NT2/D1 (cell line): ENCODE measurements around the gene MAP9.
A peak's percentile ranks its signal among the peaks of the same experiment; 100 is the strongest.
"Not testable (repeated sequence)": the region's sequence is repeated elsewhere in the genome, so short reads cannot be mapped to it uniquely, and the experiment has no call there.

Experiments
- DNase-seq: peaks from one replicate; pipeline ENCODE4 v3.0.0-alpha.2; 2011; ENCODE audit warnings: low read depth, low spot score
- H3K27me3 ChIP-seq: 2 replicates; pipeline ENCODE4 v1.6.0; 2011; ENCODE audit warnings: mild to moderate bottlenecking; ENCODE audit not compliant: insufficient read length, insufficient read depth
- H3K36me3 ChIP-seq: 2 replicates; pipeline ENCODE4 v1.6.1; 2011; ENCODE audit warnings: mild to moderate bottlenecking, low read length, mixed read lengths; ENCODE audit not compliant: insufficient read depth, insufficient read length
- H3K4me1 ChIP-seq: 2 replicates; pipeline ENCODE4 v1.5.1; 2011; ENCODE audit not compliant: insufficient read depth, insufficient read length
- H3K4me3 ChIP-seq: 2 replicates; pipeline ENCODE4 v1.5.1; 2011; ENCODE audit warnings: low read depth; ENCODE audit not compliant: insufficient read length
- H3K9ac ChIP-seq: 2 replicates; pipeline ENCODE4 v1.6.0; 2011; ENCODE audit warnings: low read depth; ENCODE audit not compliant: insufficient read length
- H3K9me3 ChIP-seq: 2 replicates; pipeline ENCODE4 v1.5.1; 2011; ENCODE audit warnings: mild to moderate bottlenecking, low read length; ENCODE audit not compliant: insufficient read depth
- SUZ12 ChIP-seq: IDR thresholded peaks from 2 replicates; pipeline ENCODE4 v1.6.1; 2011; ENCODE audit not compliant: insufficient read length, insufficient read depth; ENCODE audit errors: extremely low read depth
- YY1 ChIP-seq: IDR thresholded peaks from 2 replicates; pipeline ENCODE4 v1.6.1; 2011; ENCODE audit not compliant: insufficient read length, insufficient read depth
- ZNF274 ChIP-seq: IDR thresholded peaks from 2 replicates; pipeline ENCODE4 v1.6.1; 2011; ENCODE audit warnings: mild to moderate bottlenecking, low read depth, low read length

MAP9 gene

DNA sequence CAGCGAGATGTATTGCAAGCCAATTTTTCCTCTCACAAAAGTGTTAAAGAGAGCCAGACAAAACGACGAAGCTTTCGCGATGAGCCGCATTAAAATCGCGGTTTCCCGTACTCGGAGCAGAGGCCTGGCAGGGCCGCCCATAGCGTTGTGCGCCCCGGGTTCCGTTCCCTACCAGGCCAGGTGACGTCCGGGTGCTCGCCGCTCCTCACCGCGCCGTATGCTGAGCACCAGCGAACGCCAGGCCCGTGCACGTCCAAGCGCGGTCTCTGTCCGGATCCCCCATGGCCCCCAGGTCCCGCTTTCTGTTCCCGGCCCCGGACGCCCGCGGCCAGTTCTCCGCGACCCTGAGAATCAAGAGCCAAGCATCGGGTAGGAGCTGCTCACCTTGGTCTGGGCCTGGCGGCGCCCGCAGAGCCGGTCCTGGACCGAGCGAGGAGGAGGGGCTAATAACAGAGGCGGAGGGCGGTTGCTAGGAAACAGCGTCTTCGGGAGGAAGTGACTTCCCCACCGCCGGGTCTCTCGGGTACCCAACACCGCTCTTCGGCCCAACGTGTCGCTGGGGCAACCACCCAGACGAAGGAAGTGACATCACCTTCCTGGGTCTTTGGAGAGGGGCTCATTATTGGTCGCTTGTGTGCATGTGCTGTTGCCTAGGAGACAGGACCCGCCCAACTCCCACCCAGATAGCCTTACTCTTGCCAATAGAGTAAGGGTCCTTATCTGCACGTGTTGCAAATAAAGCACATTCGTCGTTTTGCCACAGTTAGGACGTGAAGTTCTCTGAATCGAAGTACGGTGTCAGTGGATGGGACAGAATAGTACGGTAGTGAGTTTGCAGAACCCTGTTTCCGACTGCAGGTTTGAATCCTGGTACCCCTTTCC lies at the start of gene MAP9:
Gene MAP9 (minus strand): TSS at position 579 of the 882 bp plus-strand sequence. CDS start 1,115 bp downstream, outside the sequence.
- Histone ChIP-seq H3K9me3 (no peaks in the 10 kb centered on the region; the same call in 1 of the 2 replicates), H3K36me3 (peaks cover 4% of the 10 kb centered on the region), H3K4me3 (peak within 1 kb of the TSS; percentile 73), H3K9ac (peak within 1 kb of the TSS; percentile 70), H3K4me1 (no peaks in the 10 kb centered on the region), H3K27me3 (no peaks in the 10 kb centered on the region)
- TF ChIP-seq ZNF274 (no peak), YY1 (no peak), SUZ12 (no peak)
- peak; percentile 89 for DNase-seq

DNA sequence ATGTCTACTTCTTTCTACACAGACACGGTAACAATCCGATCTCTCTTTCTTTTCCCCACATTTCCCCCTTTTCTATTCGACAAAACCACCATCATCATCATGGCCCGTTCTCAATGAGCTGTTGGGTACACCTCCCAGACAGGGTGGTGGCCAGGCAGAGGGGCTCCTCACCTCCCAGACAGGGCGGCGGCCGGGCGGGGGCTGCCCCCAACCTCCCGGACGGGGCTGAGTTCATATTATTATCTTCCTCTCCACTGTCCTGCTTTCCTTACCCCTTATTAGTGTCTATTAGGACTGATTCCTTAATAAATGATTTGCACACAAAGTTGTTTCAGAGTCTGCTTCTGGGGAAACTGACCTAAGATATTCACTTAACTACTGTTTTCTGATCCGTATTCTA lies 48.0 kb upstream of the MAP9 start:
- not testable (repeated sequence) for H3K9ac ChIP-seq, H3K36me3 ChIP-seq, H3K27me3 ChIP-seq, H3K4me3 ChIP-seq, DNase-seq, H3K4me1 ChIP-seq
- peaks cover 45% of the 10 kb centered on the region for H3K9me3 ChIP-seq

DNA sequence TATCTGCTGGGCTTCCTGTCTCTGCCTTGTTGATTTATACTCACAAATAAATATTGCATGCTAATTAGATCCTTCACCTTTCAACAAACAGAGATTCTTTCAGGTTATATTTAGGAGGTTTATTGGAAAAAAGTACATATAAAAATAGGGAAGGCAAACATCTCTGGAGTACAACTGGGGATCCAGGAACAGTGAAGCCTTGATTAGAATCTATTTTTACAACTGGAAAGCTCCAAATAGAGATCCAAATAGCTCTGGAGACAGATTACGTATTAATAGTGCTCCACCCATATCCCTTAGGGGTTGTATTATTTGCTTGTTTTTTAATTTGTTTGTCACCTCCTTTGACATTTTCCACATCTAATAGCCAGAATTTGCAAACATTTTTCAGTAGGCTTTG lies 46.9 kb upstream of the MAP9 start:
- Histone ChIP-seq H3K4me1 (no peaks in the 10 kb centered on the region), H3K36me3 (no peaks in the 10 kb centered on the region), H3K9ac (no peak overlapping the region), H3K9me3 (peaks cover 39% of the 10 kb centered on the region), H3K4me3 (no peak overlapping the region), H3K27me3 (peaks cover 8% of the 10 kb centered on the region)
- no peak for TF ChIP-seq YY1
- no peak for TF ChIP-seq ZNF274
- TF ChIP-seq SUZ12 = no peak
- DNase-seq = no peak

DNA sequence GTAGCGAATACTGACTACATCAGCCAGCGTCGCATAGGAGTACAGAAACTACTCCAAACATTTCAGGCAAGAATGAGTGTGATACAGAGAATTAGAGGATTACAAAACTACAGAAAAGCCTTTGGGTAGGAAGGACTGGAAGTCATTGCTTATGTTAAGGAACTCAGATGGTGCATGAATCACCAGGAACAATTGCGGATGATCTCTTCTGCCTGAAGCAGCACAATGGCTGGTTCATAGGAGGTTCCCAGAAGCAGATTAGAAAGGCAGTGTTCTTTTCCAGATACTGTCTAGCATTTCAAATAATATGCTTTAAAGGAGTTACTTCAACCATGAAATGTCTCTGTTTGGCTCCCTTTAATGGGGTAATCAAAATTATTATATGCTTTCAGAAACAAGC lies 42.5 kb upstream of the MAP9 start:
- H3K4me3 ChIP-seq = no peak overlapping the region
- H3K36me3 ChIP-seq = no peaks in the 10 kb centered on the region
- no peaks in the 10 kb centered on the region for H3K27me3 ChIP-seq
- TF ChIP-seq SUZ12 = no peak
- no peak overlapping the region for H3K9ac ChIP-seq
- no peaks in the 10 kb centered on the region for H3K9me3 ChIP-seq
- no peaks in the 10 kb centered on the region for H3K4me1 ChIP-seq
- DNase-seq = no peak

DNA sequence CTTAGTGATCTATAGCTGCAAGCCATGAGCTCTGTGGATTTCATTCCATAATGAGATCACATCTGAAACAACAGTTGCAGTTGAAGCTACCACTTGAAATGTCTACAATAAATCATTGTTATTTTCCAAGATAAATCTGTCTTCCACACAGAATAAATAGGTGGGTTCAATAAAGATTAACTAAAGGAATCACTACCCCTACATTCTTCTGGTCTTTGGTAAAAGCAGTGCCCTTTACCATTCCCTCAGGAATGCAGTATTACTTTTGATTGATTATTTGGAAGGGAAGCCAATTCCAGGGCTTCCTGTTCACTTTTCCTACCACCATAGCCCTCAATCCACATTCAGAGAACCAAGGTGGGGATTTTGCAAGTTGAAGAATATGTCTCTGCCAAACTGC lies 38.9 kb upstream of the MAP9 start:
- no peak overlapping the region for H3K9ac ChIP-seq
- H3K27me3 ChIP-seq = no peaks in the 10 kb centered on the region
- H3K4me1 ChIP-seq = no peaks in the 10 kb centered on the region
- DNase-seq = no peak
- H3K4me3 ChIP-seq = no peak overlapping the region
- H3K36me3 ChIP-seq = no peaks in the 10 kb centered on the region
- H3K9me3 ChIP-seq = no peaks in the 10 kb centered on the region; the same call in 1 of the 2 replicates
- TF ChIP-seq ZNF274 (no peak), SUZ12 (no peak), YY1 (no peak)

DNA sequence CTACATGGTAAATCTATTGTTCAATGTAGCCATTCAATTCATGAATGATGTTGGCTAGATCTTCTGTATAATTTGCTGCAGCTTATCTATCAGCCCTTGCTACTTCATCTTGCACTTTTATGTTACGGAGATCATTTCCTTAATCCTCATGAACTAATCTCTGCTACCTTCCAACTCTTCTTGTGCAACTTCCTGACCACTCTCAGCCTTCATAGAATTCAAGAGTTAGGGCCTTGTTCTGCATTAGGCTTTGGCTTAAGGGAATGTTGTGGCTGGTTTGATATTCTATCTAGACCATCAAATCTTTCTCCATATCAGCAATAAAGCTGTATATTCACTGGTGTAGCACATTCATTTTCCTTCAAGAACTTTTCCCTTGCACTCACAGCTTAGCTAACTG lies 36.7 kb upstream of the MAP9 start:
- no peak overlapping the region for H3K4me3 ChIP-seq
- H3K36me3 ChIP-seq = no peaks in the 10 kb centered on the region
- no peaks in the 10 kb centered on the region for H3K4me1 ChIP-seq
- no peak overlapping the region for H3K9ac ChIP-seq
- no peaks in the 10 kb centered on the region for H3K27me3 ChIP-seq
- DNase-seq = no peak
- no peak for TF ChIP-seq ZNF274
- no peak for TF ChIP-seq YY1
- TF ChIP-seq SUZ12 = no peak
- H3K9me3 ChIP-seq = no peaks in the 10 kb centered on the region; the same call in 1 of the 2 replicates

DNA sequence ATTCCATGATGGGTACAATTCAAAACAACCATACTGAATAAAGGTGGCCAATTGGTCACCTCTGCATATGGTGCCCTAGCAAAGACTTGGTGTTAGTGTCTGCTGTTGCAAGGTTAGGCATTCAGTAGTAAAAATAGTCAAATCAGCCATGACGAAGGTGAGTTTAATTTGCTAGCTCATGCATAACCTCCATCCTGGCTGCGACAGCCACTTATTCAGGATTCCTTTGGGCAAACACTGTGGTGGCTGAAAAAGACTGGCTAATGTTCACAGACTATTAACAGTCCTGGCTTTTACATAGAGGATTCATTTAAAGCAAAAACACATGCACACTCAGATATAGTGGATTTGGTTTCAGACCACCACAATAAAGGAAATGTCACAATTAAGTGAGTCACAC lies 34.8 kb upstream of the MAP9 start:
- no peak for TF ChIP-seq ZNF274
- TF ChIP-seq SUZ12 = no peak
- TF ChIP-seq YY1 = no peak
- no peaks in the 10 kb centered on the region for H3K27me3 ChIP-seq

More for the DNA sequence above, 34.8 kb upstream of the MAP9 start:
- H3K4me3 ChIP-seq = no peak overlapping the region
- DNase-seq = no peak
- H3K36me3 ChIP-seq = no peaks in the 10 kb centered on the region
- no peak overlapping the region for H3K9ac ChIP-seq
- H3K4me1 ChIP-seq = no peaks in the 10 kb centered on the region
- H3K9me3 ChIP-seq = no peaks in the 10 kb centered on the region; the same call in 1 of the 2 replicates
